NT2/D1 (cell line): ENCODE measurements around the gene PTPRN2.
"Not testable (repeated sequence)": the region's sequence is repeated elsewhere in the genome, so short reads cannot be mapped to it uniquely, and the experiment has no call there.

Experiments used
- DNase-seq: peaks from one replicate; pipeline ENCODE4 v3.0.0-alpha.2; 2011; ENCODE audit warnings: low read depth, low spot score
- H3K27me3 ChIP-seq: 2 replicates; pipeline ENCODE4 v1.6.0; 2011; ENCODE audit warnings: mild to moderate bottlenecking; ENCODE audit not compliant: insufficient read length, insufficient read depth
- H3K36me3 ChIP-seq: 2 replicates; pipeline ENCODE4 v1.6.1; 2011; ENCODE audit warnings: mild to moderate bottlenecking, low read length, mixed read lengths; ENCODE audit not compliant: insufficient read depth, insufficient read length
- H3K4me1 ChIP-seq: 2 replicates; pipeline ENCODE4 v1.5.1; 2011; ENCODE audit not compliant: insufficient read depth, insufficient read length
- H3K4me3 ChIP-seq: 2 replicates; pipeline ENCODE4 v1.5.1; 2011; ENCODE audit warnings: low read depth; ENCODE audit not compliant: insufficient read length
- H3K9ac ChIP-seq: 2 replicates; pipeline ENCODE4 v1.6.0; 2011; ENCODE audit warnings: low read depth; ENCODE audit not compliant: insufficient read length
- H3K9me3 ChIP-seq: 2 replicates; pipeline ENCODE4 v1.5.1; 2011; ENCODE audit warnings: mild to moderate bottlenecking, low read length; ENCODE audit not compliant: insufficient read depth
- SUZ12 ChIP-seq: IDR thresholded peaks from 2 replicates; pipeline ENCODE4 v1.6.1; 2011; ENCODE audit not compliant: insufficient read length, insufficient read depth; ENCODE audit errors: extremely low read depth
- YY1 ChIP-seq: IDR thresholded peaks from 2 replicates; pipeline ENCODE4 v1.6.1; 2011; ENCODE audit not compliant: insufficient read length, insufficient read depth
- ZNF274 ChIP-seq: IDR thresholded peaks from 2 replicates; pipeline ENCODE4 v1.6.1; 2011; ENCODE audit warnings: mild to moderate bottlenecking, low read depth, low read length

Gene PTPRN2

GRCh38 chr7:157709531-157710251 is 877.9 kb downstream of the PTPRN2 start:
- no peaks in the 10 kb centered on the region for H3K9me3 ChIP-seq
- H3K4me1 ChIP-seq = no peaks in the 10 kb centered on the region
- H3K36me3 ChIP-seq = no peaks in the 10 kb centered on the region
- DNase-seq = no peak
- no peak for TF ChIP-seq YY1
- no peak for TF ChIP-seq ZNF274
- TF ChIP-seq SUZ12 = no peak
- no peak overlapping the region for H3K4me3 ChIP-seq
- H3K9ac ChIP-seq = no peak overlapping the region
- peaks cover 28% of the 10 kb centered on the region for H3K27me3 ChIP-seq

GRCh38 chr7:157708919-157709295 is 878.7 kb downstream of the PTPRN2 start:
- DNase-seq = no peak
- Histone ChIP-seq H3K27me3 (peaks cover 20% of the 10 kb centered on the region), H3K9me3 (no peaks in the 10 kb centered on the region)

GRCh38 chr7:157707983-157708918 is 879.4 kb downstream of the PTPRN2 start:
- H3K27me3 ChIP-seq = peaks cover 14% of the 10 kb centered on the region

More at GRCh38 chr7:157708919-157709295, 878.7 kb downstream of the PTPRN2 start:
- H3K4me1 ChIP-seq = no peaks in the 10 kb centered on the region
- H3K9ac ChIP-seq = no peak overlapping the region
- no peaks in the 10 kb centered on the region for H3K36me3 ChIP-seq
- no peak for TF ChIP-seq ZNF274
- H3K4me3 ChIP-seq = no peak overlapping the region

GRCh38 chr7:157704365-157704764 is 883.3 kb downstream of the PTPRN2 start:
- no peak overlapping the region for H3K4me3 ChIP-seq
- TF ChIP-seq YY1 (no peak), SUZ12 (no peak), ZNF274 (no peak)
- H3K4me1 ChIP-seq = no peaks in the 10 kb centered on the region
- H3K9me3 ChIP-seq = no peaks in the 10 kb centered on the region
- peaks cover 13% of the 10 kb centered on the region for H3K27me3 ChIP-seq
- no peak for DNase-seq
- H3K36me3 ChIP-seq = no peaks in the 10 kb centered on the region
- H3K9ac ChIP-seq = no peak overlapping the region

More at GRCh38 chr7:157707983-157708918, 879.4 kb downstream of the PTPRN2 start:
- Histone ChIP-seq H3K4me3 (no peak overlapping the region), H3K4me1 (no peaks in the 10 kb centered on the region), H3K36me3 (no peaks in the 10 kb centered on the region), H3K9ac (no peak overlapping the region), H3K9me3 (no peaks in the 10 kb centered on the region)
- TF ChIP-seq ZNF274 (no peak), SUZ12 (no peak), YY1 (no peak)
- no peak for DNase-seq

- Histone ChIP-seq H3K36me3 (no peaks in the 10 kb centered on the region), H3K4me1 (no peaks in the 10 kb centered on the region), H3K27me3 (peaks cover 9% of the 10 kb centered on the region), H3K4me3 (no peak overlapping the region), H3K9me3 (no peaks in the 10 kb centered on the region), H3K9ac (no peak overlapping the region)
- TF ChIP-seq ZNF274 (no peak), YY1 (no peak), SUZ12 (no peak)
- no peak for DNase-seq
Measured at GRCh38 chr7:157703534-157704195, 884.0 kb downstream of the PTPRN2 start.

- Histone ChIP-seq H3K27me3 (peaks cover 7% of the 10 kb centered on the region), H3K9ac (no peak overlapping the region), H3K36me3 (no peaks in the 10 kb centered on the region), H3K4me3 (no peak overlapping the region), H3K4me1 (no peaks in the 10 kb centered on the region), H3K9me3 (no peaks in the 10 kb centered on the region)
- TF ChIP-seq ZNF274 = no peak
- no peak for TF ChIP-seq YY1
- no peak for TF ChIP-seq SUZ12
- no peak for DNase-seq
Measured at GRCh38 chr7:157703131-157703530, 884.5 kb downstream of the PTPRN2 start.

- H3K4me3 ChIP-seq = no peak overlapping the region
- no peaks in the 10 kb centered on the region for H3K9me3 ChIP-seq
- no peak for DNase-seq
- no peaks in the 10 kb centered on the region for H3K36me3 ChIP-seq
- H3K4me1 ChIP-seq = no peaks in the 10 kb centered on the region
- no peak overlapping the region for H3K9ac ChIP-seq
- no peak for TF ChIP-seq SUZ12
- no peak for TF ChIP-seq YY1
- TF ChIP-seq ZNF274 = no peak
- H3K27me3 ChIP-seq = peaks cover 7% of the 10 kb centered on the region
Measured at GRCh38 chr7:157702311-157703023, 885.2 kb downstream of the PTPRN2 start.

GRCh38 chr7:157701395-157702180 is 886.0 kb downstream of the PTPRN2 start:
- H3K4me3 ChIP-seq, H3K27me3 ChIP-seq, DNase-seq, H3K9ac ChIP-seq, H3K9me3 ChIP-seq, H3K36me3 ChIP-seq, H3K4me1 ChIP-seq: not testable (repeated sequence)
